GM19239 (cell line): ENCODE results near the gene ASB13.
A peak's percentile ranks its signal among the peaks of the same experiment; 100 is the strongest.

Experiments
- DNase-seq: peaks from one replicate; pipeline ENCODE4 v3.0.0; 2011; ENCODE audit warnings: low spot score; ENCODE audit not compliant: insufficient read length
- FAIRE-seq: peaks from 2 replicates; lab custom pipeline; 2011; peaks lifted over from hg19 to GRCh38; lab: Jason Lieb, UNC

The ASB13 gene

GRCh38 chr10:5670662-5671375 is 4.4 kb upstream of the ASB13 start:
- DNase-seq: no peak
- FAIRE-seq: no peak

DNA sequence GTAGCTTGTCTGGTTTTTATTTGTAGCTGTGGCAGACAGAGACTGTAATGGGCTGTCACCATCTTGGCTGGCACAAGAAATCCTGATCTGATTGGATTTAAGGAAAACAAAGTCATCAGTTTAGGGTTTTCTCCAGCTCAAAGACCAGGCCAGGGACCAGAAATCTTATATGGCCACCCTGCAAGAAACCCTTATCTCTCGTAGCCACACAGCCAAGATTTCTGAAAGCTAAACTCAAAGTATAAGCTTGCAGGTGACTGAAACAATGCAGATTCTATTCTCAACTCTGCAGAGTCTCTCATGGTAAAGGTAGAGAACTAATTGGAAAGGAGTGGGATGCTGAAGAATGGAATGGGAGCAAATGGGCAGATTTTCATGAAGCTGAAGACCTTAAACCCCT is 3.2 kb upstream of the ASB13 start:
- FAIRE-seq: no peak
- DNase-seq: no peak

DNA sequence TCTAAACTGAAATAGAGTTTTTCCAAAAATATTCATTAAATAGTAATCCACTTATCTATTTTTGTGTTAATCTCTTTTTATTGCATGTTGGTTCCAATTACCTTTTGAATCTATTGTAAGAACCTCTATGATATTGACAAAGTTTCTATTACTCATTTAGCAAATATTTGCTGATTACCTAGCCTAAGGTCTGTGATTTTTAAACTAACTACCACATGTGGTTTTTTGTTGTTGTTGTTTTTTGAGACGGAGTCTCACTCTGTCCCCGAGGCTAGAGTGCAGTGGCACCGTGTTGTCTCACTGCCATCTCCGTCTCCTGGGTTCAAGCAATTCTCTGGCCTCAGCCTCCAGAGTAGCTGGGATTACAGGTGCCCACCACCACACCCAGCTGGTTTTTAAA is 2.0 kb upstream of the ASB13 start:
- no peak for DNase-seq
- FAIRE-seq: no peak

GRCh38 chr10:5666841-5667630 is 641 bp upstream of the ASB13 start:
- FAIRE-seq: no peak
- DNase-seq: no peak

- DNase-seq (no peak), FAIRE-seq (no peak)
Measured at GRCh38 chr10:5665373-5666007, 905 bp downstream of the ASB13 start.

GRCh38 chr10:5663692-5664427 is 2.5 kb downstream of the ASB13 start:
- no peak for FAIRE-seq
- DNase-seq: no peak

- no peak for FAIRE-seq
- no peak for DNase-seq
Measured at GRCh38 chr10:5662708-5663579, 3.5 kb downstream of the ASB13 start.

DNA sequence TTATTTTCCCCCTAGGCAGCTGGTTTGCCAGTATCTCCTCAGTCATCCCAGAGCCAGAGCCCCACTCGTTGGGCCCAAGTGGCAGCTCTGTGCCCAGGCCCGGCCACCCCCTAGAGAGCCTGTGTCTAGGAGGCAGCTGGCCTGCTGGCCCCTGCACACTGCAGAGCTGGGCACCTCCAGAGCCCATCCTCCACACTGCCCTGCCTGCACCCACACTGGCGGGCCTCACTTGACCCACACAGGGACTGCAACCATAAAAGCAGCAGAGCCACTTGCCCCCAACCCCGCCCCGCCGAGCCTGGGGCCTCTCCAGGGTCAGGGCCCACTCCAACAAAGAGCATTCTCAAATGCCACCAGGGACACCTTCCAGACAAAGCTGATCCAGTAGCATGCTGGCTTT is 5.4 kb downstream of the ASB13 start:
- FAIRE-seq (no peak), DNase-seq (no peak)

GRCh38 chr10:5659702-5660528 is 6.5 kb downstream of the ASB13 start:
- no peak for DNase-seq
- FAIRE-seq: peak; percentile 8

DNA sequence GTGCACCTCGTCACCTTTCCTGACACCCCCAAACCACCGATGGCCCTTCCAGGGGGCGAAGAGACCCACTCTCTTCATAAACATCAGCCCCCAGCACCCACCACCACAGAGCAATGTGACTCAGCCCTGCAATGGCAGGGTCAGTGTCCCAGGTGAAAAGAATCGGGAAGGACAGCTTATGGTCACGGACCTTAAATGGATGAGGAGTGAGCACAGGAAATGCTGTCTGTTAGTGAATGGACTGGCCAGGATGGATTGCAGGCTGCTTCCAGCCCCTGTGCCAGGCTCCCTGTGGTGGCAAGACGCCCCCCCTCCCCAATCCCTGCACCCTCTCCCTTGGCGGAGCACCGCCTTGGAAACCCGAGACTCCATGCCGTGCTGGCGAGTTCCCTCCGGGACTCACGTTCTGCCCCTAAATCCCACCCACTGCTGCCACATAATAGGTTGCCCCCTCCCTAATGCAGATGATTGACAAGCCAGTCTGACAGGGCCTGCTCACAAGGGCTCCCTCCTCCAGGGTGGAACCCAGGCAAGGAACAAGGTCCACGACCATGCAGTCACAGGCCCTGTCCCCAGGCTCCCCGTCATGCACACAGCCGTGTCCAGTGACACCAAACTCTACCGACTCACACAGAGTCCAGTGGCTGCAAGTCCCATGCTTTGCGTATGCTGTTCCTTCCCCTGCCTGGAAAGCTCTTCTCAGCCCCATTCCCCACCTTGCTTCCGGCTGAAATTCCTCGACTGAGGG is 7.3 kb downstream of the ASB13 start:
- FAIRE-seq (no peak), DNase-seq (no peak)

DNA sequence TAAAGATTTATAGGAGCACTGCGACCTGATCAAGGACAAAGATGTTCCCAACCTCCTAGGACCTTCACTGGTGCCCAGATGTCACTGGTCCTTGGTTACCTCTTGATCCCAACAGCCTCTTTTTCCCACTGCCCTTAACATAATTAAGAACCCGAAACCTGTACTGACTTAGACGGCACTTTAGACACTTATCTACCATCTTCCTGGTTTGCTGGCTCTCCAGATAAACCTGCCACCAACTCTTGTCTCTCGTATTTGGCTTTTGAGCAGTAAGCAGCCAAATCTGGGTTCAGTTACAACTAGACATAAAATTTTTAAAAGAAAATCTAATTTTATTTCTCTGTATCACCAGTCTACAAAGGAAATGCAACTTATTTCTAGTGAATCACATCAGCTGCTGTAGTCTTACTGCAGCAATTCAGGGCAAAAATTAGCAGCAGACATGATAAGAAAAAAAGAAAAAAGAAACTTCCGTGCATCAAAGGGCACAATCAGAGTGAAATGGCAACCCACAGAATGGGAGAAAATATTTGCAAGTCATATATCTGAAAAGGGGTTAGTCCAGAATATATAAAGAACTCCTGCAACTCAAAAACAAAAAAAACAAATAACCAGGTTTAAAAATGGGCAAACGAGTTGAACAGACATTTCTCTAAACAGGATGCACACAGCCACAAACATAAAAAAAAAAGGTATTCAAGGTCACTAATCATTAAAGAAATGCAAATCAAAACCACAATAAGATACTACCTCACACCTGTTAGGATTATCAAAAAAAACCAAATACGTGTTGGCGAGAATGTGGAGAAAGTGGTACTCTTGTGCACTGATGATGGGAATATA is 9.4 kb downstream of the ASB13 start:
- DNase-seq (no peak), FAIRE-seq (no peak)

GRCh38 chr10:5655121-5655520 is 11.3 kb downstream of the ASB13 start:
- FAIRE-seq: peak; percentile 31
- DNase-seq: no peak

DNA sequence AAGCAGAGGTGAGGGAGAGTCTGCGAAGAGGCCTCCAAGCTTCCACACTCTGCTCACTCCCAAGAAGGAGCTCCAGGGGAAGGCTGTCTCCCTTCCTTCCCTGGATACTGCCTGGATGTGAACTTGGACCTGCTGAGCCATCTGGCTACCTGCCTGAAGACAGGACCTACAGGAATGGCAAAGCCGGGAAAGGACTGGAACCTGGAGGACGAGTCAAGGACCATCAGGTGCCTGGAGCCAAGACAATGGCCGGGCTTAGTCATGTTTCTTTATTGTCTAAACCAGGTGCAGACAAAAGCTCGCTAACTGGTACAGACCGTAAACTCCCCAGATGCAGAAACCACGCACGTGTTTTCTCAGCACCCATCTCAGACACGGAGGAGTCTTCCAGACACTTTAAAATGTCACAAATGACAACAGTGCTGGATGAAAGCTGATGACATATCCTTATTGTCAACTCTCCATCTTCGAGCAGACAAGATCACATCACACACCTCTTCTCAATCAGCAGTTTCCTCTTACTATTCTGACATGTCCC is 12.1 kb downstream of the ASB13 start:
- no peak for FAIRE-seq
- DNase-seq: no peak

- DNase-seq (no peak), FAIRE-seq (no peak)
Measured at GRCh38 chr10:5652746-5653145, 13.6 kb downstream of the ASB13 start.

DNA sequence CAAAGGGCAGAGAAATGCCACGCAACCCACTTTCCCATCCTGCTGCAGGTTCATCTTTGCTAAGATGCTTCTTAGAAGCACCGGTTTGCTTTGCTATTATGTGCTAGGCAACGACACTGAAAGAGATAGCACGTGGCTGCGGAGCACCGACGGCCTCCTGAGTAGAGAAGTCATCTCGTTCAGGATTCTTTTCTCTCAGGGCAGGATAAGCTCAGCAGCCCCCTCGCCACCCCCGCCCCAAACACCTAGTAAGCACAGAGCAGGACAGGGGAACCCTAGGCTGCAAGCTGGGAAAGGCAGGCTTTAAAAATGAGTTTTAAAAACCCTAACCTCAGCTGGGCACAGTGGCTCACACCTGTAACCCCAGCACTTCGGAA is 15.0 kb downstream of the ASB13 start:
- DNase-seq: no peak
- FAIRE-seq: no peak

GRCh38 chr10:5650664-5651387 is 15.6 kb downstream of the ASB13 start:
- FAIRE-seq (no peak), DNase-seq (no peak)
